Measurements from ENCODE around the gene YBX2. TPM values are rescaled to one million over a fixed set of nuclear protein-coding genes. Genes with fewer than 3 reads are reported as not detected.
"Not testable (repeated sequence)": the region's sequence is repeated elsewhere in the genome, so short reads cannot be mapped to it uniquely, and the experiment has no call there.

The YBX2 gene
- total RNA-seq, 1 experiment from 2014 or later, result 24.0 TPM

- no peak for DNase-seq
- Histone ChIP-seq H3K23ac (ENCODE audit: insufficient read length, low read depth, low read length) (no peak overlapping the region), H3K4ac (ENCODE audit: low read depth, low read length) (no peak overlapping the region), H3K18ac (ENCODE audit: insufficient read length, low read depth, low read length) (no peak overlapping the region), H4K20me1 (ENCODE audit: control insufficient read depth, insufficient read depth, insufficient read length) (no peaks in the 10 kb centered on the region), H3K79me2 (ENCODE audit: insufficient read depth, low read length) (no peaks in the 10 kb centered on the region), H4K8ac (replicated peaks; ENCODE audit: insufficient read length, low read depth, low read length) (no peak overlapping the region), H2BK20ac (ENCODE audit: low read depth, low read length, poor library complexity, severe bottlenecking) (no peak overlapping the region), H3K56ac (ENCODE audit: insufficient read length, low read depth, low read length) (no peak overlapping the region), H2AFZ (ENCODE audit: low read length) (no peak overlapping the region), H2BK120ac (ENCODE audit: low read depth, low read length, poor library complexity, severe bottlenecking) (no peak overlapping the region), H2AK5ac (ENCODE audit: insufficient read length, low read length) (no peak overlapping the region), H2BK5ac (ENCODE audit: insufficient read length, low read length) (no peak overlapping the region), H2BK15ac (ENCODE audit: low read depth, low read length) (no peak overlapping the region), H3K27me3 (ENCODE audit: insufficient read depth, low read length) (no peaks in the 10 kb centered on the region), H3K9ac (ENCODE audit: extremely low read depth, insufficient read length, low read length) (no peak overlapping the region), H3K4me2 (ENCODE audit: insufficient read depth, insufficient read length, low read length) (no peak overlapping the region), H3K14ac (ENCODE audit: insufficient read depth, low read length) (no peak overlapping the region), H3K4me1 (ENCODE audit: insufficient read depth, low read length) (peaks cover 4% of the 10 kb centered on the region; the same call in 1 of the 2 replicates), H3K27ac (ENCODE audit: insufficient read length, low read depth, low read length) (no peak overlapping the region), H3K9me3 (ENCODE audit: control insufficient read depth, low read depth, low read length) (no peaks in the 10 kb centered on the region), H4K5ac (ENCODE audit: insufficient read length, low read depth, low read length) (no peak overlapping the region), H3T11ph (ENCODE audit: low read length) (no peak overlapping the region), H4K91ac (ENCODE audit: insufficient read length, low read depth, low read length) (no peak overlapping the region), H2BK12ac (ENCODE audit: insufficient read length, low read depth, low read length) (no peak overlapping the region), H3K79me1 (ENCODE audit: insufficient read depth, low read depth, low read length, poor library complexity, severe bottlenecking) (no peaks in the 10 kb centered on the region), H3K23me2 (ENCODE audit: insufficient read length, low read depth, low read length, poor library complexity, severe bottlenecking) (no peaks in the 10 kb centered on the region)
- Mint-ChIP-seq H3K9me3 (no peaks in the 10 kb centered on the region), H3K27ac (no peak overlapping the region), H3K36me3 (ENCODE audit: insufficient read depth in 1 of 3, low read depth in 3 of 3) (peaks cover 0 to 2% (median 0%) of the 10 kb centered on the region in 3 experiments; a peak in 2 of 7 replicates), H3K4me1 (peaks cover 12 to 26% of the 10 kb centered on the region in 2 experiments), H3K4me3 (no peak overlapping the region), H3K27me3 (ENCODE audit: low read depth) (no peaks in the 10 kb centered on the region; the same call in 1 of the 2 replicates)
- no peak for TF ChIP-seq CTCF (conservative IDR thresholded peaks at IDR 0.05)
- WGBS (ENCODE audit: extremely low coverage, insufficient read length, low lambda C conversion rate), result no CpG with 5 or more reads among the region's 2 CpGs
These were observed 45.7 kb upstream of the YBX2 start for GRCh38 chr17:7340179-7340578.

- H2BK5ac ChIP-seq (ENCODE audit: insufficient read length, low read length); H3K27ac ChIP-seq (ENCODE audit: insufficient read length, low read depth, low read length); H3K79me2 ChIP-seq (ENCODE audit: insufficient read depth, low read length); H3K27me3 Mint-ChIP-seq (ENCODE audit: low read depth); H3K4me1 ChIP-seq (ENCODE audit: insufficient read depth, low read length); H3K4ac ChIP-seq (ENCODE audit: low read depth, low read length); H4K20me1 ChIP-seq (ENCODE audit: control insufficient read depth, insufficient read depth, insufficient read length); H2BK15ac ChIP-seq (ENCODE audit: low read depth, low read length); H3K79me1 ChIP-seq (ENCODE audit: insufficient read depth, low read depth, low read length, poor library complexity, severe bottlenecking); H4K8ac ChIP-seq (replicated peaks; ENCODE audit: insufficient read length, low read depth, low read length); H3K9ac ChIP-seq (ENCODE audit: extremely low read depth, insufficient read length, low read length); DNase-seq; H3K36me3 Mint-ChIP-seq (ENCODE audit: insufficient read depth in 1 of 3, low read depth in 3 of 3); H3K9me3 ChIP-seq (ENCODE audit: control insufficient read depth, low read depth, low read length); H2BK120ac ChIP-seq (ENCODE audit: low read depth, low read length, poor library complexity, severe bottlenecking); H3K23ac ChIP-seq (ENCODE audit: insufficient read length, low read depth, low read length); H3K27me3 ChIP-seq (ENCODE audit: insufficient read depth, low read length); H4K91ac ChIP-seq (ENCODE audit: insufficient read length, low read depth, low read length); H2AK5ac ChIP-seq (ENCODE audit: insufficient read length, low read length); H2AFZ ChIP-seq (ENCODE audit: low read length); H3T11ph ChIP-seq (ENCODE audit: low read length); H3K14ac ChIP-seq (ENCODE audit: insufficient read depth, low read length); H3K9me3 Mint-ChIP-seq; H3K56ac ChIP-seq (ENCODE audit: insufficient read length, low read depth, low read length); H3K18ac ChIP-seq (ENCODE audit: insufficient read length, low read depth, low read length); H4K5ac ChIP-seq (ENCODE audit: insufficient read length, low read depth, low read length); H2BK12ac ChIP-seq (ENCODE audit: insufficient read length, low read depth, low read length); H3K23me2 ChIP-seq (ENCODE audit: insufficient read length, low read depth, low read length, poor library complexity, severe bottlenecking); H2BK20ac ChIP-seq (ENCODE audit: low read depth, low read length, poor library complexity, severe bottlenecking): not testable (repeated sequence)
- no CpG with 5 or more reads among the region's 7 CpGs for WGBS (ENCODE audit: extremely low coverage, insufficient read length, low lambda C conversion rate)
- H3K4me2 ChIP-seq (ENCODE audit: insufficient read depth, insufficient read length, low read length), result peak overlapping the region; percentile 25
- Mint-ChIP-seq H3K4me3 (peak overlapping the region in 1 of 2 experiments; percentile 63; a peak in 1 of 5 replicates), H3K4me1 (peaks cover 15 to 29% of the 10 kb centered on the region in 2 experiments), H3K27ac (peak overlapping the region; percentile 28 to 89 (median 76); a peak in 4 of 7 replicates)
These were observed 43.2 kb upstream of the YBX2 start for GRCh38 chr17:7337600-7337999.

Measured in H9 (cell line).